B cell (primary cell): Measurements from ENCODE around the gene TTC9. TPM values are rescaled to one million over a fixed set of nuclear protein-coding genes. Genes with fewer than 3 reads are reported as not detected.

Experiments used
- ATAC-seq: fragments of 200-7000 bp; cut with Tn5 transposase; one replicate; pipeline ENCODE4 v1.10.0; 2021; ENCODE audit warnings: low read depth, mild to moderate bottlenecking, moderate number of reproducible peaks, moderate library complexity
- CTCF ChIA-PET: fragments of 350-600 bp; sonication (Branson Sonifier 250); formaldehyde crosslinking; loops from one replicate; lab custom pipeline; 2021; ENCODE audit warnings: antibody characterized with exemption, inconsistent platforms; lab: Charles Lee
- POLR2A ChIA-PET: fragments of 350-600 bp; sonication (Branson Sonifier 250); formaldehyde crosslinking; loops from one replicate; lab custom pipeline; 2021; ENCODE audit warnings: antibody characterized with exemption; lab: Charles Lee
- DNase-seq: peaks from one replicate; pipeline ENCODE4 v3.0.0; 2013
- H2AFZ ChIP-seq: 2 replicates; pipeline ENCODE4 v1.6.1; 2012; ENCODE audit warnings: mild to moderate bottlenecking, low read depth, low read length; ENCODE audit not compliant: insufficient read depth, poor library complexity, severe bottlenecking
- H3K27ac ChIP-seq, 2 donors: 1 replicate in 1 of 2; 2 replicates in 1 of 2; pipeline ENCODE4 v1.5.1; 2012 to 2013; ENCODE audit warnings: low read length in 2 of 2, mild to moderate bottlenecking in 2 of 2, moderate library complexity in 1 of 2
- H3K27me3 ChIP-seq, 4 experiments: fragments of 200-600 bp in 1 of 4; sonication (generic) in 1 of 4; replicated peaks in 1 of 4; 1 replicate in 2 of 4; 2 replicates in 2 of 4; pipeline versions ENCODE4 v1.6.1 to v1.7.0; 2013 to 2016; ENCODE audit warnings: low read length in 3 of 4, mild to moderate bottlenecking in 2 of 4, mixed read lengths in 1 of 4, moderate library complexity in 1 of 4; ENCODE audit not compliant: insufficient read depth in 4 of 4, control insufficient read depth in 3 of 4; ENCODE audit errors: control extremely low read depth in 1 of 4
- H3K36me3 ChIP-seq, 2 experiments: replicated peaks in 1 of 2; 1 replicate in 1 of 2; 2 replicates in 1 of 2; pipeline versions ENCODE4 v1.6.1 to v1.7.1; 2013; ENCODE audit warnings: low read length in 1 of 2; ENCODE audit not compliant: insufficient read depth in 2 of 2, control insufficient read depth in 1 of 2; ENCODE audit errors: control extremely low read depth in 1 of 2, extremely low read depth in 1 of 2
- H3K4me1 ChIP-seq, 2 donors: fragments of 200-600 bp in 1 of 2; sonication (generic) in 1 of 2; 1 replicate in 1 of 2; 2 replicates in 1 of 2; pipeline versions ENCODE4 v1.5.1 to v1.6.1; 2013 to 2017; ENCODE audit warnings: low read length in 2 of 2; ENCODE audit not compliant: control insufficient read depth in 2 of 2, insufficient read depth in 2 of 2
- H3K4me2 ChIP-seq: replicated peaks from 2 replicates; pipeline ENCODE3; 2012; ENCODE audit warnings: mild to moderate bottlenecking, low read depth, low read length; ENCODE audit not compliant: poor library complexity, severe bottlenecking
- H3K4me3 ChIP-seq, 5 experiments: fragments of 200-600 bp in 1 of 5; sonication (generic) in 1 of 5; 1 replicate in 3 of 5; 2 replicates in 2 of 5; pipeline versions ENCODE4 v1.5.1 to v1.7.0; 2011 to 2016; ENCODE audit warnings: low read length in 4 of 5, mild to moderate bottlenecking in 4 of 5, low read depth in 2 of 5, control low read depth in 1 of 5, moderate library complexity in 1 of 5; ENCODE audit not compliant: insufficient read depth in 1 of 5; ENCODE audit errors: control extremely low read depth in 1 of 5, extremely low read depth in 1 of 5
- H3K79me2 ChIP-seq: fragments of 200-600 bp; sonication (generic); one replicate; pipeline ENCODE4 v1.6.0; 2016; ENCODE audit warnings: low read length; ENCODE audit not compliant: control insufficient read depth, insufficient read depth
- H3K9ac ChIP-seq: fragments of 200-600 bp; sonication (generic); 2 replicates; pipeline ENCODE4 v1.6.1; 2017; ENCODE audit warnings: mild to moderate bottlenecking, low read length, moderate library complexity
- H3K9me3 ChIP-seq, 3 donors: one replicate each; pipeline versions ENCODE4 v1.6.1 to v1.7.1; 2013; ENCODE audit warnings: low read length in 2 of 3; ENCODE audit not compliant: control insufficient read depth in 2 of 3, insufficient read depth in 1 of 3; ENCODE audit errors: control extremely low read depth in 1 of 3
- H4K20me1 ChIP-seq: 2 replicates; pipeline ENCODE4 v1.6.0; 2012; ENCODE audit warnings: mild to moderate bottlenecking, low read length; ENCODE audit not compliant: insufficient read depth, control insufficient read depth, poor library complexity, severe bottlenecking
- H3K27ac Mint-ChIP-seq: one replicate; pipeline ENCODE4 v1.8.0; 2021; ENCODE audit warnings: mixed read lengths
- H3K27me3 Mint-ChIP-seq: one replicate; pipeline ENCODE4 v1.8.0; 2021; ENCODE audit warnings: mixed read lengths
- H3K4me1 Mint-ChIP-seq: one replicate; pipeline ENCODE4 v1.8.0; 2021; ENCODE audit warnings: mixed read lengths
- H3K4me3 Mint-ChIP-seq: one replicate; pipeline ENCODE4 v1.8.0; 2021; ENCODE audit warnings: mixed read lengths
- H3K9me3 Mint-ChIP-seq: one replicate; pipeline ENCODE4 v1.8.0; 2022; ENCODE audit warnings: mixed read lengths; ENCODE audit not compliant: insufficient read depth
- EZH2 ChIP-seq: IDR thresholded peaks from 2 replicates; pipeline ENCODE4 v1.6.1; 2012; ENCODE audit warnings: borderline replicate concordance, low read depth, mild to moderate bottlenecking, moderate library complexity, low read length; ENCODE audit not compliant: insufficient read depth, poor library complexity, severe bottlenecking
- WGBS: methylation state at CpG from one replicate; pipeline ENCODE4 v1.1.5; 2013; ENCODE audit warnings: missing lambda C conversion rate; ENCODE audit not compliant: insufficient coverage; 5-methylcytosine and 5-hydroxymethylcytosine counted together
- intact Hi-C: fragments of 100-400 bp; cut with micrococcal nuclease; formaldehyde crosslinking; loops from one replicate; pipeline ENCODE4 v1.10.0; 2022
- polyA plus RNA-seq: library from polyadenylated mRNA; depleted of rRNA; stranded (reverse); fragments of >200 nt; gene quantifications from 2 replicates; pipeline ENCODE4 v1.2.3, GENCODE V29; 2012
- total RNA-seq, 2 donors: library from RNA; stranded (reverse); fragments of 120-200 nt in 1 of 2; gene quantifications; 1 replicate in 1 of 2; 2 replicates in 1 of 2; pipeline versions ENCODE4 v1.2.3 to v1.2.4, GENCODE V29; 2013 to 2022
- TF ChIP-seq, protein P1 (sequence below): fragments of 200-600 bp; IDR thresholded peaks from one replicate; pipeline ENCODE4 v1.8.0; 2022; ENCODE audit warnings: antibody characterized with exemption, mild to moderate bottlenecking

The TTC9 gene
- total and polyA plus RNA-seq, 2 donors (not counting 1 experiment from before 2014, with no cell fraction given), result 15.3 to 16.3 TPM

DNA sequence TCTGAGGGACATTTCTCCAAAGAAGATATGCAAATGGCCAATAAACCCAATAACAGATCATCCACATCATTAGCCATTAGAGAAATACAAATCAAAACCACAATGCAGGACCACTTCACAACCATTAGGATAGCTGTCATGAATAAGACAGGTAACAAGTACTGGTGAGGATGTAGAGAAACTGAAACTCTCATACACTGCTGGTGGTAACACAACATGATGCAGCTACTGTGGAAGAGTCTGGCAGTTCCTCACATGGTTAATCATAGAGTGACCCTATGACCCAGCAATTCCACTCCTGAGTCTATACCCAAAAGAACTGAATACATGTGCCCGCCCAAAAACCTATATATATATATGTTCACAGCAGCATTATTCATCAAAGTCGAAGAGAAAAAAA is 39.0 kb downstream of the TTC9 start:
- no peak overlapping the region for H3K27ac ChIP-seq
- H4K20me1 ChIP-seq, result no peaks in the 10 kb centered on the region
- Mint-ChIP-seq H3K4me3 (no peak overlapping the region), H3K27ac (no peak overlapping the region), H3K4me1 (no peaks in the 10 kb centered on the region), H3K27me3 (no peaks in the 10 kb centered on the region), H3K9me3 (no peaks in the 10 kb centered on the region)
- ATAC-seq (no peak), DNase-seq (no peak)
- H3K4me3 ChIP-seq, result no peak overlapping the region
- H3K27me3 ChIP-seq, result no peaks in the 10 kb centered on the region
- WGBS, result no CpG with 5 or more reads among the region's 2 CpGs
- H3K9ac ChIP-seq, result no peak overlapping the region
- no peaks in the 10 kb centered on the region for H3K79me2 ChIP-seq
- no peaks in the 10 kb centered on the region for H3K9me3 ChIP-seq
- H3K4me2 ChIP-seq, result no peak overlapping the region
- TF ChIP-seq EZH2, result no peak
- TF ChIP-seq, protein P1, sequence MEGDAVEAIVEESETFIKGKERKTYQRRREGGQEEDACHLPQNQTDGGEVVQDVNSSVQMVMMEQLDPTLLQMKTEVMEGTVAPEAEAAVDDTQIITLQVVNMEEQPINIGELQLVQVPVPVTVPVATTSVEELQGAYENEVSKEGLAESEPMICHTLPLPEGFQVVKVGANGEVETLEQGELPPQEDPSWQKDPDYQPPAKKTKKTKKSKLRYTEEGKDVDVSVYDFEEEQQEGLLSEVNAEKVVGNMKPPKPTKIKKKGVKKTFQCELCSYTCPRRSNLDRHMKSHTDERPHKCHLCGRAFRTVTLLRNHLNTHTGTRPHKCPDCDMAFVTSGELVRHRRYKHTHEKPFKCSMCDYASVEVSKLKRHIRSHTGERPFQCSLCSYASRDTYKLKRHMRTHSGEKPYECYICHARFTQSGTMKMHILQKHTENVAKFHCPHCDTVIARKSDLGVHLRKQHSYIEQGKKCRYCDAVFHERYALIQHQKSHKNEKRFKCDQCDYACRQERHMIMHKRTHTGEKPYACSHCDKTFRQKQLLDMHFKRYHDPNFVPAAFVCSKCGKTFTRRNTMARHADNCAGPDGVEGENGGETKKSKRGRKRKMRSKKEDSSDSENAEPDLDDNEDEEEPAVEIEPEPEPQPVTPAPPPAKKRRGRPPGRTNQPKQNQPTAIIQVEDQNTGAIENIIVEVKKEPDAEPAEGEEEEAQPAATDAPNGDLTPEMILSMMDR, result no peak
- H3K4me1 ChIP-seq, result no peaks in the 10 kb centered on the region
- intact Hi-C loops, result no loop called here
- ChIA-PET CTCF (no interaction called here), POLR2A (no interaction called here)
- H2AFZ ChIP-seq, result no peak overlapping the region
- peaks cover 0 to 4% of the 10 kb centered on the region in 2 experiments for H3K36me3 ChIP-seq

DNA sequence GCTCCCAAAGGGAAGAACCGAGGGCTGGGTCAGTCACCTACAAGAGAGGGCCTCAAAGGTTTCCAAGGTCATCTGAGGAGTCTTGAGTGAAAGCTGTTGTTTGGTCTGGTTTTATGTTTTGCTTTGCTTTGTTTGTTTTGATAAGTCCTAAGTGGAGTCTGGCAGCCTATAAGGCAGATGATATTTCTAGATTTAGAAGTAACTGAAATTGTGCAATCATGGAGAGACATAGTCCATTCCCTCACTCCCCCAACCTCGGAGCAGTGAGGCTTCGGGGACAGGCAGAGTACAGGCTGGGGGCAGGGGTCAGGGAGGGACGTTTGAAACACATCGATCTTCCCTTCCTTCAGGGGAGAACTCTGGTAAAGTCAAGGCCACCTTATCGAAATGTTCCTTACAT is 42.3 kb downstream of the TTC9 start:
- Histone ChIP-seq H2AFZ (no peak overlapping the region), H3K36me3 (no peaks in the 10 kb centered on the region), H3K4me3 (no peak overlapping the region), H3K9ac (no peak overlapping the region), H3K4me1 (no peaks in the 10 kb centered on the region), H4K20me1 (no peaks in the 10 kb centered on the region), H3K9me3 (no peaks in the 10 kb centered on the region), H3K79me2 (no peaks in the 10 kb centered on the region), H3K27me3 (no peaks in the 10 kb centered on the region), H3K27ac (no peak overlapping the region), H3K4me2 (no peak overlapping the region)
- intact Hi-C loops, result no loop called here
- no peaks in the 10 kb centered on the region for H3K27me3 Mint-ChIP-seq
- TF ChIP-seq EZH2, result no peak
- TF ChIP-seq, protein P1, result no peak
- ATAC-seq (no peak), DNase-seq (no peak)
- no peak overlapping the region for H3K27ac Mint-ChIP-seq
- WGBS, result 89% methylated on average over 1 of the region's 6 CpGs
- ChIA-PET POLR2A (no interaction called here), CTCF (interaction anchor here (1.0 to 1.2 kb wide), 2 partner anchors 32 to 135 kb away, joined by 3 read pairs; no protein-coding TSS in a partner anchor)
- H3K4me3 Mint-ChIP-seq, result no peak overlapping the region
- no peaks in the 10 kb centered on the region for H3K9me3 Mint-ChIP-seq
- H3K4me1 Mint-ChIP-seq, result no peaks in the 10 kb centered on the region
